AG04450 (cell line): Measurements from ENCODE around the gene USB1. TPM values are rescaled to one million over a fixed set of nuclear protein-coding genes. Genes with fewer than 3 reads are reported as not detected.

Experiments used
- CTCF ChIA-PET: fragments of 300-600, 350-600 bp; formaldehyde crosslinking; extraction: SDS; loops from one replicate; lab custom pipeline; 2022; ENCODE audit warnings: antibody characterized with exemption, inconsistent platforms; lab: Charles Lee
- POLR2A ChIA-PET: fragments of 350-600 bp; formaldehyde crosslinking; extraction: SDS; loops from one replicate; lab custom pipeline; 2021; ENCODE audit warnings: antibody characterized with exemption, inconsistent platforms; lab: Yijun Ruan, JAX
- DNase-seq: peaks from one replicate; pipeline ENCODE4 v3.0.0-alpha.2; 2011; ENCODE audit warnings: low read depth, low spot score
- H3K27ac ChIP-seq: one replicate; pipeline ENCODE4 v1.5.1; 2012; ENCODE audit warnings: low read depth, low read length, control low read depth
- H3K27me3 ChIP-seq: one replicate; pipeline ENCODE4 v1.6.0; 2012; ENCODE audit warnings: low read length; ENCODE audit not compliant: control insufficient read depth, insufficient read depth
- H3K4me3 ChIP-seq: 2 replicates; pipeline ENCODE4 v1.5.1; 2011; ENCODE audit warnings: mild to moderate bottlenecking, low read depth, low read length, control low read depth
- H3K9me3 ChIP-seq: 2 replicates; pipeline ENCODE4 v1.5.1; 2012; ENCODE audit warnings: low read length; ENCODE audit not compliant: control insufficient read depth, insufficient read depth
- CTCF ChIP-seq: IDR thresholded peaks from 2 replicates; pipeline ENCODE4 v1.5.1; 2011; ENCODE audit warnings: low read depth, low read length, control low read depth, inconsistent platforms
- polyA plus RNA-seq: library from polyadenylated mRNA; depleted of rRNA; stranded (reverse); fragments of >200 nt; gene quantifications from 2 replicates; pipeline ENCODE4 v1.2.3, GENCODE V29; 2011

The USB1 gene
- polyA plus RNA-seq, 1 experiment = 48.7 TPM

DNA sequence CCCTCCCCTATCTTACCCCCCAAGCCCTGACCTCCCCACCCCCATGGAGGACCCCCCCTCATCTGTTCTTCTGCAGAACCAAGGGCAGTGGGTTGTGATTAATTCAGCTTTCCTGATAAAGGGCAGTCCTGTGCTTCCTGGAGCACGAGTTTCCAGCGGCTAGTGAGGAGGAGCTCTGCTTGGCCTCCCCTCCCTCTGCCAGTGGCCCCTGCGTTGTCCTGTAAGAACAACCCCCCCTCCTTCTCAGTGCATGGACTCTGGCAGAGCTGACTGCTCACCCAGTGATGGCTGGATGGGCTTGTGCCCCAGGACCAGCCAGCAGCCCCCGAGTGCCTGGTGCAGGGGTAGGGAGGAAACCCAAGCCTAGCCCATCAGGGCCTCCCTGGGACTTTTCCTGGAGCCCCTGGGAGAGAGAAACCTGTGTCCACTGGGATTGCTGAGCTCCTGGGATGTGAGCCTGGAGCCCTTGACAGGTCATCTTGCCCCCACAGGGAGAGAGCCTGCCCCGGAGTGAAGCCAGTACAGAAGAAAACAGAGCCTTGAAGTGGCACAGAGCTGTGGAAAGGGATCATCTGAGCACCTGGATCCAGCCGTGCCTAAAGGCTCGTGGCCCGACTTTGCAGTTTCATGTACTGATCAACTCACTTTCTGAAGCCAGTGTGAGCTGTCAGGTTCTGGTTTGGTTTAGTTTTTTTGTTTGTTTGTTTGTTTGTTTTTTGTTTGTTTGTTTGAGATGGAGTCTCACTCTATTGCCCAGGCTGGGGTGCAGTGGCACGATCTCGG, 50.8 kb downstream of the USB1 start:
- Histone ChIP-seq H3K9me3 (no peaks in the 10 kb centered on the region; the same call in 1 of the 2 replicates), H3K27me3 (peaks cover 3% of the 10 kb centered on the region), H3K4me3 (no peak overlapping the region), H3K27ac (no peak overlapping the region)
- POLR2A ChIA-PET = no interaction called here
- TF ChIP-seq CTCF = no peak
- CTCF ChIA-PET = interaction anchor here (0.6 to 0.7 kb wide), 2 partner anchors 46 to 57 kb away, joined by 3 read pairs; no protein-coding TSS in a partner anchor
- no peak for DNase-seq

- POLR2A ChIA-PET = no interaction called here
- CTCF ChIA-PET = no interaction called here
Observed at GRCh38 chr16:58053682-58054005, 52.4 kb downstream of the USB1 start.

DNA sequence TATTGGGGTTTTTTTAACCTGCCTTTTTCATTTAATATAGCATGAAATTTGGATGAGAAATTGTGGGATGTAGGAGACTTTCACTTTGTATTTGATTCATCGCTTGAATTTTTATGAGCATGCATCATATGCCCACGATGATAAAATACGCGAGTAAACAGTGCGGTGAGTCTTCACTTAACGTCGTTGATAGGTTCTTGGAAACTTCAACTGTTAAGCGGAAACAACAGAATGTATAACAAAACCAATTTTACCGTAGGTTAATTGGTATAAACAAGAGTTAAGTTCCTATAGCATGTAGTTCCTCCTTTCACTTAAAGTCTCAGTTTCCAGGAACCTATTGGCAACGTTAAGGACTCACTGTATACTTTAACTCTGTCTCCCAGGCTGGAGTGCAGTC, 53.1 kb downstream of the USB1 start:
- no peak for DNase-seq
- CTCF ChIA-PET = no interaction called here
- POLR2A ChIA-PET = interaction anchor here (0.9 kb wide), 1 partner anchor 202 kb away, joined by 3 read pairs; no protein-coding TSS in a partner anchor

More at GRCh38 chr16:58053682-58054005, 52.4 kb downstream of the USB1 start:
- no peak for DNase-seq
- Histone ChIP-seq H3K4me3 (no peak overlapping the region), H3K27ac (no peak overlapping the region), H3K27me3 (peaks cover 9% of the 10 kb centered on the region), H3K9me3 (no peaks in the 10 kb centered on the region; the same call in 1 of the 2 replicates)
- TF ChIP-seq CTCF = no peak

DNA sequence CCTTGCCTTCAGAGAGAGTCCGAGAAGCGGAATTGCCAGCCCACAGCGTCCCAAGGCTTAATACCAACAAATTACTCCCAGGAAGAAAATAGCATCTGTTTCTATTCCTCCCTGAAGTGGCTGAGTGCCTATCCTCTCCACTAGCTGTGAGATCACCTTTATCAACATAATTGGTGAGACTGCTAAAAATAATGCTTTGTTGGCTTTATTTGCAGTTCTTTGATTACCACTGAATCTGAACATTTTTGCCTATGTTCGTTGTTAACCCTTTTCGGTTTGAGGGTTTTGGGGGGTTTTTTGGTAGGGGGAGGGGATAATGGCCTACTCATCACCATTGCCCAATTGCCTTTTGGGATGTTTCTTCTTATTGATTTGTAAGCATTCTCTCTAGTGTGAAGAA, 55.4 kb downstream of the USB1 start:
- Histone ChIP-seq H3K27ac (no peak overlapping the region), H3K9me3 (no peaks in the 10 kb centered on the region; the same call in 1 of the 2 replicates), H3K27me3 (peaks cover 9% of the 10 kb centered on the region), H3K4me3 (no peak overlapping the region)
- CTCF ChIA-PET = no interaction called here
- no peak for DNase-seq
- POLR2A ChIA-PET = no interaction called here
- no peak for TF ChIP-seq CTCF

More for the DNA sequence above, 53.1 kb downstream of the USB1 start:
- Histone ChIP-seq H3K27me3 (peaks cover 9% of the 10 kb centered on the region), H3K27ac (no peak overlapping the region), H3K4me3 (no peak overlapping the region), H3K9me3 (no peaks in the 10 kb centered on the region; the same call in 1 of the 2 replicates)
- TF ChIP-seq CTCF = no peak

GRCh38 chr16:58057121-58057520, 55.9 kb downstream of the USB1 start:
- no peak for TF ChIP-seq CTCF
- CTCF ChIA-PET = no interaction called here

More at GRCh38 chr16:58057121-58057520, 55.9 kb downstream of the USB1 start:
- DNase-seq = no peak
- H3K27me3 ChIP-seq = peaks cover 9% of the 10 kb centered on the region
- no peak overlapping the region for H3K4me3 ChIP-seq
- H3K27ac ChIP-seq = no peak overlapping the region
- POLR2A ChIA-PET = no interaction called here
- H3K9me3 ChIP-seq = no peaks in the 10 kb centered on the region; the same call in 1 of the 2 replicates
